ENCODE data around the gene ORM1.
"Not testable (repeated sequence)": the region's sequence is repeated elsewhere in the genome, so short reads cannot be mapped to it uniquely, and the experiment has no call there.

GRCh38 chr9:114333718-114334117 is 10.8 kb downstream of the ORM1 start:
- TF ChIP-seq POLR2A (IDR thresholded peaks at IDR 0.05; ENCODE audit: low read depth, low read length); POLR2AphosphoS5 (IDR thresholded peaks at IDR 0.05; ENCODE audit: insufficient read depth, low read depth, low read length): not testable (repeated sequence)
- TF ChIP-seq, protein P1, sequence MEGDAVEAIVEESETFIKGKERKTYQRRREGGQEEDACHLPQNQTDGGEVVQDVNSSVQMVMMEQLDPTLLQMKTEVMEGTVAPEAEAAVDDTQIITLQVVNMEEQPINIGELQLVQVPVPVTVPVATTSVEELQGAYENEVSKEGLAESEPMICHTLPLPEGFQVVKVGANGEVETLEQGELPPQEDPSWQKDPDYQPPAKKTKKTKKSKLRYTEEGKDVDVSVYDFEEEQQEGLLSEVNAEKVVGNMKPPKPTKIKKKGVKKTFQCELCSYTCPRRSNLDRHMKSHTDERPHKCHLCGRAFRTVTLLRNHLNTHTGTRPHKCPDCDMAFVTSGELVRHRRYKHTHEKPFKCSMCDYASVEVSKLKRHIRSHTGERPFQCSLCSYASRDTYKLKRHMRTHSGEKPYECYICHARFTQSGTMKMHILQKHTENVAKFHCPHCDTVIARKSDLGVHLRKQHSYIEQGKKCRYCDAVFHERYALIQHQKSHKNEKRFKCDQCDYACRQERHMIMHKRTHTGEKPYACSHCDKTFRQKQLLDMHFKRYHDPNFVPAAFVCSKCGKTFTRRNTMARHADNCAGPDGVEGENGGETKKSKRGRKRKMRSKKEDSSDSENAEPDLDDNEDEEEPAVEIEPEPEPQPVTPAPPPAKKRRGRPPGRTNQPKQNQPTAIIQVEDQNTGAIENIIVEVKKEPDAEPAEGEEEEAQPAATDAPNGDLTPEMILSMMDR (IDR thresholded peaks at IDR 0.05; ENCODE audit: extremely low read depth in 1 of 2, insufficient read depth in 1 of 2, low read depth in 1 of 2, low read length in 2 of 2) = not testable (repeated sequence)
